HepG2 (cell line): ENCODE results near the gene CCNL1. TPM values are rescaled to one million over a fixed set of nuclear protein-coding genes. Genes with fewer than 3 reads are reported as not detected.

ENCODE experiments used
- DNMT3B ChIP-seq: conservative IDR thresholded peaks from 2 replicates; pipeline ENCODE4 v1.6.1; 2016; ENCODE audit warnings: missing biosample characterization, control low read depth
- EP300 ChIP-seq, 3 experiments: sonication (generic) in 1 of 3; formaldehyde crosslinking in 1 of 3; IDR thresholded peaks; 2 replicates each; pipeline versions ENCODE4 v1.5.1 to v1.6.1; 2011 to 2020; ENCODE audit warnings: low read depth in 2 of 3, low read length in 2 of 3, borderline replicate concordance in 1 of 3, improper control_type of control experiment in 1 of 3, mild to moderate bottlenecking in 1 of 3, missing genetic modification reagents in 1 of 3, moderate library complexity in 1 of 3
- FIP1L1 ChIP-seq: fragments of 200-400 bp; formaldehyde crosslinking; IDR thresholded peaks from 2 replicates; pipeline ENCODE4 v1.6.1; 2018; ENCODE audit warnings: low read depth, mild to moderate bottlenecking, low read length, moderate library complexity, borderline replicate concordance; ENCODE audit not compliant: insufficient read depth
- GTF3A ChIP-seq: sonication (generic); formaldehyde crosslinking; conservative IDR thresholded peaks from 2 replicates; pipeline ENCODE4 v1.4.0; 2020; ENCODE audit warnings: mild to moderate bottlenecking, missing genetic modification reagents
- MED13 ChIP-seq: sonication (generic); formaldehyde crosslinking; IDR thresholded peaks from 2 replicates; pipeline ENCODE4 v1.5.0; 2020; ENCODE audit warnings: missing genetic modification reagents
- NR2C2 ChIP-seq: sonication (generic); formaldehyde crosslinking; IDR thresholded peaks from 2 replicates; pipeline ENCODE4 v1.4.0; 2020; ENCODE audit warnings: missing genetic modification reagents, mild to moderate bottlenecking, moderate library complexity, borderline replicate concordance
- PHF5A ChIP-seq: IDR thresholded peaks from one replicate; pipeline ENCODE4 v1.6.1; 2018; ENCODE audit warnings: low read depth, missing genetic modification reagents; ENCODE audit not compliant: unreplicated experiment
- RAD51 ChIP-seq: fragments of 450-650 bp; IDR thresholded peaks from 2 replicates; pipeline ENCODE4 v1.6.1; 2016; ENCODE audit warnings: borderline replicate concordance
- SIX1 ChIP-seq: sonication (generic); formaldehyde crosslinking; IDR thresholded peaks from 2 replicates; pipeline ENCODE4 v1.4.0; 2020; ENCODE audit warnings: missing genetic modification reagents, borderline replicate concordance
- ZBTB20 ChIP-seq: sonication (generic); formaldehyde crosslinking; IDR thresholded peaks from 2 replicates; pipeline ENCODE4 v1.8.1; 2023; ENCODE audit warnings: missing genetic modification reagents, low read depth, mild to moderate bottlenecking, borderline replicate concordance
- ZIK1 ChIP-seq: sonication (generic); formaldehyde crosslinking; IDR thresholded peaks from 2 replicates; pipeline ENCODE4 v1.5.0; 2020; ENCODE audit warnings: mild to moderate bottlenecking, low read depth, missing genetic modification reagents, borderline replicate concordance
- ZNF589 ChIP-seq: sonication (generic); formaldehyde crosslinking; conservative IDR thresholded peaks from 2 replicates; pipeline ENCODE4 v1.8.0; 2022; ENCODE audit warnings: mild to moderate bottlenecking, moderate library complexity, missing genetic modification reagents
- ZSCAN30 ChIP-seq: sonication (generic); formaldehyde crosslinking; IDR thresholded peaks from 2 replicates; pipeline ENCODE4 v1.5.0; 2020; ENCODE audit warnings: mild to moderate bottlenecking, missing genetic modification reagents
- polyA plus RNA-seq, 8 experiments: library from polyadenylated mRNA; depleted of rRNA in 3 of 8; stranded (reverse) in 7 of 8; unstranded in 1 of 8; fragments of >200 nt; fragmentation: Illumina TruSeq in 4 of 8; extraction: Trizol in 4 of 8; gene quantifications; 2 replicates each; pipeline versions ENCODE4 v1.2.1 to v1.2.3, GENCODE V29; 2011 to 2016; ENCODE audit warnings: low read depth in 4 of 8, missing spikeins in 1 of 8, mixed read lengths in 1 of 8; ENCODE audit not compliant: insufficient read depth in 1 of 8
- total RNA-seq, 5 experiments: library from RNA; depleted of rRNA; stranded (reverse); fragments of >200 nt; fragmentation: Illumina TruSeq; extraction: Trizol; gene quantifications; 2 replicates each; pipeline ENCODE4 v1.2.3, GENCODE V29; 2016; ENCODE audit warnings: low read depth in 1 of 5
- TF ChIP-seq, protein P1 (sequence below): sonication (generic); formaldehyde crosslinking; IDR thresholded peaks from 2 replicates; pipeline ENCODE4 v1.5.1; 2020; ENCODE audit warnings: mild to moderate bottlenecking, missing genetic modification reagents, moderate library complexity
- TF ChIP-seq, protein P2 (sequence below): IDR thresholded peaks from 2 replicates; pipeline ENCODE4 v1.6.1; 2016
- TF ChIP-seq, protein P3 (sequence below): sonication (generic); formaldehyde crosslinking; IDR thresholded peaks from 2 replicates; pipeline ENCODE4 v1.8.0; 2022; ENCODE audit warnings: mild to moderate bottlenecking, missing genetic modification reagents, moderate library complexity
- TF ChIP-seq, protein P4 (sequence below): IDR thresholded peaks from 2 replicates; pipeline ENCODE4 v1.6.1; 2016; ENCODE audit warnings: missing genetic modification reagents, missing compliant biosample characterization
- TF ChIP-seq, protein P5 (sequence below): sonication (generic); formaldehyde crosslinking; IDR thresholded peaks from 2 replicates; pipeline ENCODE4 v1.4.0; 2020; ENCODE audit warnings: missing genetic modification reagents, mild to moderate bottlenecking, borderline replicate concordance

The CCNL1 gene
- total and polyA plus RNA-seq, 2 of the 13 experiments (the other 11 are each of a cell fraction or from before 2014, with no cell fraction given), result 151 to 303 TPM

DNA sequence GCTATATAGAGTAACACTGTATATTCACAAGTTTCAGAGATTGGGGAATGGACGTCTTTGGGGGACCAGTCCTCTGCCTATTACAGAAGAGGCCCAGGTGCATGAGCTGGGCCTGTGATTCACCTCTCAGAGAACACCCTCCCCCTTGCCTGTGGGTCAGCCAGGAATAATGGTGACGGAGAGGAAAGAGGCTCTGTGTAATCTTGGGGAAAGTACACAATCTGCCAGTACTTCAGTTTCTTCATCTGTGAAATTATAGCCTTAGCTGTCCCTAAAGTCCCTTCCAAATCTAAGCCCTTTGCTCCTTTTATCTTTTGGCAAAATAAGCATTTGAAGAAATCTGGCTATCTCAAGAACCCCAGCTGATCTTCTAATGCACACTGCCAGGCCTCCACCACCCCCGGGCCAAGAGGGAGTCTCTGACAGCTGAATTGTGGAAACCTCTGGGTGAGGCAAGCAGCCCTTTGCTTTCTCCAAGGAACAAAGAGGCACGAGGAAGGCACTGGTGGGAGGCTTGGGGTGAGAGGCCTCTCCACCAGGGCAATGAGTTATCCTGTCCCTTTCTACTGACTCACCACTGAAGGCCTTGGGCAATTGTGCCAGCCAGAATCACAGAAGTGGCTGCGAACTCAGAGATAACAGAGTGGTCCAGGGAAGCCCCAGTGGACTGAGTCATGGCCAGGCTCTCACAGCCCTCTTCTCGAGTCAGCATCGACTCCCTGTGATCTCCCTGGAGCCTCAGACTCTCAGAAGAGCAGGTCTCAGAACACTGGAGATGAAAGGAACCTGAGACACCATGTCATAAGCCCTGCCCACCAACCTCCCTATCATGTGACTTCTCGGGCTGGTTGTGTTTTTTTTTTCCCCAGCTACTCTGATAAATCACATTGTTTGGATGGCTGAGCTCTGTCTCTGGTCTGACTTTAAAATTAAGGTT, 31.8 kb downstream of the CCNL1 start (continued):
- TF ChIP-seq, protein P1, sequence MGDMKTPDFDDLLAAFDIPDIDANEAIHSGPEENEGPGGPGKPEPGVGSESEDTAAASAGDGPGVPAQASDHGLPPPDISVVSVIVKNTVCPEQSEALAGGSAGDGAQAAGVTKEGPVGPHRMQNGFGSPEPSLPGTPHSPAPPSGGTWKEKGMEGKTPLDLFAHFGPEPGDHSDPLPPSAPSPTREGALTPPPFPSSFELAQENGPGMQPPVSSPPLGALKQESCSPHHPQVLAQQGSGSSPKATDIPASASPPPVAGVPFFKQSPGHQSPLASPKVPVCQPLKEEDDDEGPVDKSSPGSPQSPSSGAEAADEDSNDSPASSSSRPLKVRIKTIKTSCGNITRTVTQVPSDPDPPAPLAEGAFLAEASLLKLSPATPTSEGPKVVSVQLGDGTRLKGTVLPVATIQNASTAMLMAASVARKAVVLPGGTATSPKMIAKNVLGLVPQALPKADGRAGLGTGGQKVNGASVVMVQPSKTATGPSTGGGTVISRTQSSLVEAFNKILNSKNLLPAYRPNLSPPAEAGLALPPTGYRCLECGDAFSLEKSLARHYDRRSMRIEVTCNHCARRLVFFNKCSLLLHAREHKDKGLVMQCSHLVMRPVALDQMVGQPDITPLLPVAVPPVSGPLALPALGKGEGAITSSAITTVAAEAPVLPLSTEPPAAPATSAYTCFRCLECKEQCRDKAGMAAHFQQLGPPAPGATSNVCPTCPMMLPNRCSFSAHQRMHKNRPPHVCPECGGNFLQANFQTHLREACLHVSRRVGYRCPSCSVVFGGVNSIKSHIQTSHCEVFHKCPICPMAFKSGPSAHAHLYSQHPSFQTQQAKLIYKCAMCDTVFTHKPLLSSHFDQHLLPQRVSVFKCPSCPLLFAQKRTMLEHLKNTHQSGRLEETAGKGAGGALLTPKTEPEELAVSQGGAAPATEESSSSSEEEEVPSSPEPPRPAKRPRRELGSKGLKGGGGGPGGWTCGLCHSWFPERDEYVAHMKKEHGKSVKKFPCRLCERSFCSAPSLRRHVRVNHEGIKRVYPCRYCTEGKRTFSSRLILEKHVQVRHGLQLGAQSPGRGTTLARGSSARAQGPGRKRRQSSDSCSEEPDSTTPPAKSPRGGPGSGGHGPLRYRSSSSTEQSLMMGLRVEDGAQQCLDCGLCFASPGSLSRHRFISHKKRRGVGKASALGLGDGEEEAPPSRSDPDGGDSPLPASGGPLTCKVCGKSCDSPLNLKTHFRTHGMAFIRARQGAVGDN, result 0 out of 2 replicates have a peak, but pooled peaks have one; percentile 27
- TF ChIP-seq, protein P2, sequence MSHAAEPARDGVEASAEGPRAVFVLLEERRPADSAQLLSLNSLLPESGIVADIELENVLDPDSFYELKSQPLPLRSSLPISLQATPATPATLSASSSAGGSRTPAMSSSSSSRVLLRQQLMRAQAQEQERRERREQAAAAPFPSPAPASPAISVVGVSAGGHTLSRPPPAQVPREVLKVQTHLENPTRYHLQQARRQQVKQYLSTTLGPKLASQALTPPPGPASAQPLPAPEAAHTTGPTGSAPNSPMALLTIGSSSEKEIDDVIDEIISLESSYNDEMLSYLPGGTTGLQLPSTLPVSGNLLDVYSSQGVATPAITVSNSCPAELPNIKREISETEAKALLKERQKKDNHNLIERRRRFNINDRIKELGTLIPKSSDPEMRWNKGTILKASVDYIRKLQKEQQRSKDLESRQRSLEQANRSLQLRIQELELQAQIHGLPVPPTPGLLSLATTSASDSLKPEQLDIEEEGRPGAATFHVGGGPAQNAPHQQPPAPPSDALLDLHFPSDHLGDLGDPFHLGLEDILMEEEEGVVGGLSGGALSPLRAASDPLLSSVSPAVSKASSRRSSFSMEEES (CRISPR knock-in tag), result peak; percentile 84
- TF ChIP-seq NR2C2 (CRISPR knock-in tag), result no peak; the same call in 1 of the 2 replicates
- TF ChIP-seq SIX1 (CRISPR knock-in tag), result 0 out of 2 replicates have a peak, but pooled peaks have one; percentile 33
- TF ChIP-seq FIP1L1, result 0 out of 2 replicates have a peak, but pooled peaks have one; percentile 36
- no peak for TF ChIP-seq EP300 (IDR thresholded peaks at IDR 0.05; ENCODE audit: low read depth in 2 of 2, low read length in 2 of 2)
- peak; percentile 27; the same call in 1 of the 2 replicates for TF ChIP-seq EP300 (CRISPR knock-in tag; IDR thresholded peaks at IDR 0.05; ENCODE audit: borderline replicate concordance)
- TF ChIP-seq ZBTB20 (CRISPR knock-in tag), result 0 out of 2 replicates have a peak, but pooled peaks have one; percentile 15
- 0 out of 2 replicates have a peak, but pooled peaks have one; percentile 14 for TF ChIP-seq DNMT3B (CRISPR knock-in tag)
- no peak for TF ChIP-seq GTF3A (CRISPR knock-in tag)
- peak; percentile 42 for TF ChIP-seq PHF5A (CRISPR knock-in tag)
- TF ChIP-seq, protein P3, sequence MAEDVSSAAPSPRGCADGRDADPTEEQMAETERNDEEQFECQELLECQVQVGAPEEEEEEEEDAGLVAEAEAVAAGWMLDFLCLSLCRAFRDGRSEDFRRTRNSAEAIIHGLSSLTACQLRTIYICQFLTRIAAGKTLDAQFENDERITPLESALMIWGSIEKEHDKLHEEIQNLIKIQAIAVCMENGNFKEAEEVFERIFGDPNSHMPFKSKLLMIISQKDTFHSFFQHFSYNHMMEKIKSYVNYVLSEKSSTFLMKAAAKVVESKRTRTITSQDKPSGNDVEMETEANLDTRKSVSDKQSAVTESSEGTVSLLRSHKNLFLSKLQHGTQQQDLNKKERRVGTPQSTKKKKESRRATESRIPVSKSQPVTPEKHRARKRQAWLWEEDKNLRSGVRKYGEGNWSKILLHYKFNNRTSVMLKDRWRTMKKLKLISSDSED (CRISPR knock-in tag), result no peak
- TF ChIP-seq MED13 (CRISPR knock-in tag), result no peak
- TF ChIP-seq ZNF589 (CRISPR knock-in tag), result no peak
- TF ChIP-seq, protein P4, sequence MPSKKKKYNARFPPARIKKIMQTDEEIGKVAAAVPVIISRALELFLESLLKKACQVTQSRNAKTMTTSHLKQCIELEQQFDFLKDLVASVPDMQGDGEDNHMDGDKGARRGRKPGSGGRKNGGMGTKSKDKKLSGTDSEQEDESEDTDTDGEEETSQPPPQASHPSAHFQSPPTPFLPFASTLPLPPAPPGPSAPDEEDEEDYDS (CRISPR knock-in tag), result peak; percentile 46; the same call in 1 of the 2 replicates
- peak; percentile 38; the same call in 1 of the 2 replicates for TF ChIP-seq RAD51
- no peak for TF ChIP-seq ZSCAN30
- TF ChIP-seq, protein P5, sequence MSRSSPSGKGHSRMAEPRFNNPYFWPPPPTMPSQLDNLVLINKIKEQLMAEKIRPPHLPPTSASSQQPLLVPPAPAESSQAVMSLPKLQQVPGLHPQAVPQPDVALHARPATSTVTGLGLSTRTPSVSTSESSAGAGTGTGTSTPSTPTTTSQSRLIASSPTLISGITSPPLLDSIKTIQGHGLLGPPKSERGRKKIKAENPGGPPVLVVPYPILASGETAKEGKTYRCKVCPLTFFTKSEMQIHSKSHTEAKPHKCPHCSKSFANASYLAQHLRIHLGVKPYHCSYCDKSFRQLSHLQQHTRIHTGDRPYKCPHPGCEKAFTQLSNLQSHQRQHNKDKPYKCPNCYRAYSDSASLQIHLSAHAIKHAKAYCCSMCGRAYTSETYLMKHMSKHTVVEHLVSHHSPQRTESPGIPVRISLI, result peak; percentile 97
- TF ChIP-seq ZIK1 (CRISPR knock-in tag), result no peak
